NCI-H2227 treated with DMSO at 0.1 percent for 48 hours (cell line): ENCODE data around the gene BCL7A.
"Not testable (repeated sequence)": the region's sequence is repeated elsewhere in the genome, so short reads cannot be mapped to it uniquely, and the experiment has no call there.

ENCODE experiments used
- DNase-seq: peaks from one replicate; lab custom pipeline; 2025; lab: John Stamatoyannopoulos, UW

The BCL7A gene

GRCh38 chr12:122021822-122022392 lies at the start of gene BCL7A:
Gene BCL7A, plus strand, starts transcription at chr12:122021884. Its CDS starts 208 bp downstream, at chr12:122022092.
- DNase-seq, result peak; percentile 76

GRCh38 chr12:121974026-121974985 lies 47.4 kb upstream of the BCL7A start:
- no peak for DNase-seq

DNA sequence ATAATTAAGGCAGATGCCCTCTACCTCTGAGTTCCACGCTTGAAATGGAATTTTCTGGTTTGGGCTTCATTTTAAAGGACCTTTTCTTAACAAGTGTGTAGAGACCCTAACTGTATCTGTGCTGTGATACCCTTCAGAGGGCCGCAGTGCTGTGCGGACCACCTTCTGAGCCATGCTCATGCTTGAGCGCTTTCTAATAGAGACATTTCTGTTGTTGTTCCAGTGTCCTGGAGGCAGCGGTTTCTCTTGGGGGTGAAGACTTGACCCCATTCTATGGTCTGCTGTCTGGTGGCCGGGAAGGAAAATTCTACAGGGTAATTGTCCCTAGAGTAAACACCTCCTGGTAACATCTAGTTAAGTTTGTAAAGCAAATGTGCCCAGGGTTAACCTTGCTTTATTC lies 46.7 kb upstream of the BCL7A start:
- no peak for DNase-seq

DNA sequence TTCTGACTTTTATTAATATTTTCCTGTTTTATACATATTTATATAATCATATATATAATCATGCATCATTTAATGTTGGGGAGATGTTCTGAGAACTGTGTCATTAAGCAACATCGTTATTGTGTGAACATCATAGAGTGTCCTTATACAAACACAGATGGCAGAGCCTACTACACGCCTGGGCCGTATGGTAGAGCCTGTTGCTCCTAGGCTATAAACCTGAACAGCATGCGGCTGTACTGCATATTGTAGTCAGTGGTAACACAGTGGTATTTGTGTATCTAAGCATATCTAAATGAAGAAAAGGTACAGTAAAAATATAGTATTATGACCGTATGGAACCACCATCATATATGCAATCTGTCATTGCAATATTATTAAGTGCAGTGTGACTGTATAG lies 44.7 kb upstream of the BCL7A start:
- no peak for DNase-seq

- DNase-seq, result no peak
These were observed 41.3 kb upstream of the BCL7A start for GRCh38 chr12:121980191-121980891.

DNA sequence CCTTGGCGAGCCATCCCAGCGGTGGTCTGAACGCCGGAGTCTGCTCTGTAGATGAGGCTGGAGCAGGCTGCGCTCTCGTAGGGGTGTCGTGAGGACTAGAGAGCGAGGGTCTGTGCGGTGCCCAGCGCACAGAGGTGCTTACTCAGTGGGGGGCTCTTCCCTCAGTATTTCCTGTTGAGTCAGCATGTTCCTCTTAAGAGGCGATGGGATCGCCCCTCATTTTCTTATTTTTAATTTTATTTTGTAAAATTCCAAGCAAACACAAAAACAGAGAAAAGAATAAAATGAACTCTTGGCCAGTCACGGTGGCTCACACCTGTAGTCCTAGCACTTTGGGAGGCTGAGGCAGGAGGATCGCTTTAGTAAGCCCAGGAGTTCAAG lies 40.8 kb upstream of the BCL7A start:
- no peak for DNase-seq

DNA sequence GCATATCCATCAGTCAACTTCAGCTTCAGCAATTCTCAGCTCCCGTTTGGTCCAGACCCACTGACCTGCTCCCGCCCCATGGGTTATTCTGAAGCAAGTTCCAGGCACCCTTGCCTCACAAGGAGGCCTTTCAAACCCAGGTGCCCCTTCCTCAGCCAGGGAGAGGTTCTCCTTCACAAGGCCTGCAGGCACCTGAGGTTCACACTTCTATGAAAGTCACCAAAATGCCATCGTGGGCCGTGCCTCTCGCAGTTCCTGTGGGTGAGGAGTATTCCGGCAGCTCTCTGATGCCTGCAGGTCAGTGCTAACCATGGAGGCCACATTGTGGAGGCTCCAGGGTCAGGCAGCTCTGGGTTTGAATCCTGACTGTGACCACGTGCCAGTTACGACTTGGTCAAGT lies 40.2 kb upstream of the BCL7A start:
- no peak for DNase-seq

- no peak for DNase-seq
These were observed 38.7 kb upstream of the BCL7A start for GRCh38 chr12:121982950-121983349.

DNA sequence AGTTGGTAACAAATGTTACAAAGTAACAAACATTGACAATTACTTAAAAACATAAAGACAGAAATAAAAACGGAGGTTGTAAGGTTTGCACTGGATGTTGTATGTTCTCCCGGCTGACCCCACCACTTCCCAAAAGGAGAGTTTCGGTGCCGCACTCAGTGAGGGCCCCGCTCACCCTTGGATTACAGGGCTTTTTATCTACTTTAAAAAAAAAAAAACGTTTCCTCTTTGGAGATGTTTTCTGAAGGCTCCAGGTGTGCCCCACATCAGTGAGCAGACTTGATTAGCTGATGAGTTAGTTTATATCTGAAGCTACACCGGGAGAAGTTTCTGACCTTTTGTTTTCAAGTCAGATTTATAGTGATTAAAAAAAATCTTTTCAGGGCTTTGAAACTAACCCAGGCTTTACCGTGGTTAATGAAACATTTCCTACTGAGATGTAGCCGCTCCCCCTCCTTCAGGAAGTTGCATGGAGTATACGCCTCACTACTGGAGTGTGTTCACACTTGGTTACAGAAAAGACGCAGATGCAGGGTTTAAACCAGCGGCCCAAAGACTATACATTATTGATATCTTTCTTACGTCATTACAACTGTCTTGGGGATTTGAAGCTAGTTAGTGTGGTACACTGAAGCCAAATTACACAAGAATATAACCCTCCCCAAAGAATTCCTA lies 38.0 kb upstream of the BCL7A start:
- no peak for DNase-seq

DNA sequence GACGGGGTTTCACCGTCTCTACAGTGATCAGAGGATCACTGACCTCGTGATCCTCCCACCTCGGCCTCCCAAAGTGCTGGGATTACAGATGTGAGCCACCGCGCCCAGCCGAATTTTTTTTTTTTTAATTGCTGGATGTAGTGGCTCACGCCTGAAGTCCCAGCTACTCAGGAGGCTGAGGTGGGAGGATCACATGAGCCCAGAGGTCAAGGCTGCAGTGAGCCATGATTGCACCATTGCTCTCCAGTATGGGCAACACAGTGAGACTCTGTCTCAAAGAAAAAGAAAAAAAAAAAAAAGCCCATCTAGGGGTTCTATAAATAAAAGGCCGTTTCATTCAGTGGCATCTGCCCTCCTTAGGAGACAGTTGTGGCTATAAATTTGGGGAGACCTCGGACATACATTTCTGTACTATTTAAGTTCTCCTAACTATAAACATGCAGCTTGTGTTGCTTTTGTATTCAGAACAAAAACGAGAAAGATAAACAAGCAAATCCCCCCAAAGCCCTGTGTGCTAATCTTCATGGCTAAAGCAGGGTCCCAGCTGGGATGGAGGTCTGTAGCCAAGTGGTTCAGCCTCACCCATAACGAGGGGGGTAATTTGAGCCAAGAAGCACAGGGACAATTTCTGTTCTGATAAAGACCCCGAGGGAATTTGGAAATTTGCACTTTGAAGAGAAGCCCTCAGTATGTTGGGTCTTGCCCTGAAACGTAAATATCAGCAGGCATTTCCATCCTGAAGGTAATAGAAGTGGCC lies 35.0 kb upstream of the BCL7A start:
- no peak for DNase-seq

GRCh38 chr12:121988519-121988918 lies 33.2 kb upstream of the BCL7A start:
- DNase-seq, result not testable (repeated sequence)

- DNase-seq, result no peak
These were observed 32.2 kb upstream of the BCL7A start for GRCh38 chr12:121989276-121990113.

DNA sequence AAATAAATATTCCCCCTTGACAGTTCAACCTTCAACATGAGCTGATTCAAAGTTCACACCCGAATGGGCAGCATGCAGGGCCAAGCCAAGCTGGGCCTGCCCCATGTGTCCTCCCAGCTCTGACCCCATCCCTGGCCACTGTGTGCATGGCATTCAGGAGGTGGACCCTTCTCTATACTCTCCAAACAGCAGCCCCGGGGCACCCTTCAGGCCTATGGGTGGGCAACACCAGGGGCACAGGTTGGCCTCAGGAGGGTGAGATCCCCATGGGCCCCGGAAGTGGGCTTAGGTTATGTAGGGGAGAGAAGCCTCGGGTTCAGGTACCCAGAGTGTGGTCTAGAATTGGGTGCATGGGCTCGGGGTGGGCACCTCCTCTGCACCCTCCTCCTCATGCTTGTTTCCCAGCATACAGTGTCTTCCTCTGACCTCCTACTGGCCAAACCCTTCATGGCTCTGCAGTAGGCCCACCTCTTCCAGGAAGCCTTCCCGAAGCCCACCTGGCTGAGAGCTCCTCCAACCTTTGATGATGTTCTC lies 31.5 kb upstream of the BCL7A start:
- no peak for DNase-seq

DNA sequence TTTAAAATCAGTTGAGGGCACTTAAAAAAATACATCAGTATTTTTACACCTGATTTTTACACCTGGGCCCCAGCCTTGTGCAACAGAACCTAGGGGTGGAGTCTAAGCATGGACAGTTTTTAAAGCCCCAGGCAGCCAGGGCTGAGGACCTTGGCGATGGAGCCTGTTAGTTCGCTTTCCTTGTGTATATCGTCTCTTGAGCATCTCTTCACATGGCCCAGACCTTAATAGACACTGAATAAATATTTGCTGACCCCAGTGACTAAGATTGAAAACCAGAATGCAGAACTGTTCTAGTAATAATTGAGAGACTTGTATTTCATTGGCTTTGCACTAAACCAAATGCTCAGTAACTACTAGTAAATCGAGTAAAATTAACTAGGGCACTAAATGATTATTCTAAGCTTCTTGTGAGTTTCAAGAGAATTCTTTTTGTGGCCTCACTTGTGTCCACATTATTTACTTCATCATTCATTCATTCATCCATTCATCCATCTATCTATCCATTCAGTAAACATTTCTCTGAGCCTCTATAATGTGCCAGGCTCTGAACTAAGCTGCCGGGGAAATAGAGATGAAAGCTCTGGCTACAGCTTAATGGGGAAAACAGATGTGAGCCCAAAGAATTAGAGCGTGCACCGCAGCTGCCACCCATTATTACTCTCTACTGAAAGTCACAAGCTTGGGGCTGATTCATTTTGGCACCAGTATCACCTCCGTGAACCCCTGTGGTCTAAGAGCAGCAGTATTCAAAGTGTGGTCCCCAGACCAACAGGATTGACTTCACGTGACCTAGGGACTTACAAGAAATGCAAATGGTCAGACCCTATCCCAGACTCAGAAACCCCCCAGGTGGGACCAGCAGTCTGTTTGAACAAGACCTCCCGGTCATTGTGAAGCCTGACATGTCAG lies 30.7 kb upstream of the BCL7A start:
- DNase-seq, result no peak

DNA sequence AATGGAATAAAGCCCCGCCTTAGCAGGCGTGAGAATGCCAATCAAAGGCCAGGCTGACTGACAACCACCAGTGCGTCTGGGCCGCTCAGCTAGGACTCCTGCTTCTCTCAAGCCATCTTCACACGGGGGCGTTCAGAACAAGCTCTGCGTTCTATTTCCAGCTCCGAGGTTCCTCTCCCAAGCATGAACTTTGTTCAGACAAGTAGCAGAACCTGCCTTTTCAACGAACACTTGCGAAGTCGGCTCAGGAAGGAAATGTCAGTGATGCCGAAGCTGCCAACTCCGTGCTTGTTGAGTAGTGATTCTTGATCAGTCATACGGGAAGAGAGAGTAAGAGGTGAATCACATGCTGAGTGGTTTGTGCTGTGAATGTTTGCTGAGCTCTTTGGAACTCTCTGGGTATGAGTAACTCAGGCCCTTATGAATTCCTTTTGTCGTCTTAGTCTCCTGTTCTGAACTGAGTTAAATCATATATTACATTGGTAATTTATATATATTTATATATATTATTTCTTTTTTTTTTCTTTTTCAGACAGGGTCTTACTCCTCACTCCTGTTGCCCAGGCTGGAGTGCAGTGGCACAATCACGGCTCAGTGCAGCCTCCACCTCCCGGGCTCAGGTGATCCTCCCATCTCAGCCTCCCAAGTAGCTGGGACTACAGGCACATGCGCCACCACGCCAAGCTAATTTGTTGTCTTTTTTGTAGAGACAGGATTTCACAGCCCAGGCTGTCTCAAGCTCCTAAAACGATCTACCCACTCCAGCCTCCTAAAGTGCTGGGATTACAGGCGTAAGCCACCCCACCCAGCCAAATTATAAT lies 29.4 kb upstream of the BCL7A start:
- DNase-seq, result no peak

DNA sequence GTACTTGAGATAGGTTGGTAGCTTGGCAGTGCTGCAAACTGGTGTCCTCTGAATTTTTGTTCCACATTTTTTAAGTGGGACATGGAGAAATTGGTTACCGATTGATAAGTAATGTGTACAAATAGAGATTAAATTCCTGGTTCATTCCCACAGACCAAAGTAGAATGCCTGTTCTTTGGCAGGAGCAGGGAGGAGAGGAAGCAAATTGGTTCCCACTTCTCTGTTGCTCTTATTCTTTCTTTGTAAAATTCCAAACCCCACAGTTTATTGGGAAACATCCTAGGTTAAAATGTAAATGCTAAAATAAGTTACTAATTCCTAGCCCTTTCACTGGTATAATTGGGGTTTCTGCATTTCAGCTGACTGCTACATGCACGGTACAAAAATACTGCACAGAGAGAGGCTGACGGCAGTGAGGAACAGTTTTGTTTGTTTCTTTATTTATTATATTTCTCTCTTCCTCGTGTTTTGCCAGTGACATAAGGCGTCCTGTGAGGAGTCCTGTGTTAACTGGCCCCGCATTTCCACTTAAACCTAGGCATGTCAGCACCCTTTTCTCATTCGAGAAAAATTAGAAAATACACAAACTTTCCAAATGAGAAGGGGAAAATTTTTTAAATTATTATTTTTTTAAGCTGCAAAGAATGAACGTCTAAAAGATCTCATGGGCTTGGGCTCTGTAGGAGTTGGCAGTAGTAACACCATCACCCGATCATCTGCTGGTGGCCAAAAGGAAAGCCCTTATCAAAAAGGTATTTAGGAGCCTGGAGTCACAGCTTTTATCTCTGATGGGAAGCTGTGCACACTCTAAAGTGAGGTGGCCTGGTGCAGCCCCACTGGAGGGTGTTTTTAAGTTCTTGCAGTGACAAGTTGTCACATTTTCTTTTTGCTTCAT lies 25.4 kb upstream of the BCL7A start:
- no peak for DNase-seq

DNA sequence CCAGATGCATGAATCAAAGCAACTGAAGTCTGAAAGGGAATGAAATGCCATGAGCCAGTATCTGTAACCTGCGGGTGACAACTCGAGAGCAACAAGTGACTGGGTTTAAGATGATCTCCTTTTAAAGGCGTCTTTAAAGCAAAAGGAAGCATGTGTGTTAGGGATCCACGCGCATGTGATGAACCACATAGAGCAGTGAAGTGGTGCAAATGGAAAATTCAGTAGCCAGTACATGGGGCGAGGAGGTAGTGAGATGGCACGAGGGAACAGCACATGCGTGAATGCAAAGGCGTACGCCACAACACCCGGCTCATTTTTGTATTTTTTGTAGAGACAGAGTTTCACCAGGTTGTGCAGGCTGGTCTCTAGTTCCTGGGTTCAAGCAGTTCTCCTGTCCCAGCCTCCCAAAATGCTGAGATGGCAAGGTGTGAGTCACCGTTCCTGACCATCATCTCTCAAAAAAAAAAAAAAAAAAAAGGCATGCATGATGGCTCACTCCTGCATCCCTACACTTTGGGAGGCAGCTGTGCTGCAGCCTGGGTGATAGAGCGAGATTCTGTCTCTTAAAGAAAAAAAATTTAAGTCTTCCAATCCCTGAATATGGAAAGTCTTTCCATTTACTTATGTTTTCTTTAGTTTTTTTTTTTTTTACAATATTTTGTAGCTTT lies 24.6 kb upstream of the BCL7A start:
- DNase-seq, result no peak
